GM21529 (cell line): ENCODE data around the gene PPP1R1A.

Source experiments
- ATAC-seq: cut with Tn5 transposase; IDR thresholded peaks from one replicate; pipeline ENCODE4 v1.9.1; 2021; ENCODE audit not compliant: unreplicated experiment

The PPP1R1A gene

GRCh38 chr12:54588110-54588889 lies at the start of gene PPP1R1A:
PPP1R1A (minus strand) TSS chr12:54588659; CDS start chr12:54588488, 171 bp downstream.
- ATAC-seq, result no peak

GRCh38 chr12:54634795-54635194 lies 46.3 kb upstream of the PPP1R1A start, which contains the start of gene LACRT:
LACRT (minus strand) TSS chr12:54634895; CDS start chr12:54634841, 54 bp downstream.
- no peak for ATAC-seq

- no peak for ATAC-seq
Observed at GRCh38 chr12:54631988-54632728, 43.7 kb upstream of the PPP1R1A start.

- no peak for ATAC-seq
Observed at GRCh38 chr12:54631551-54631950, 43.1 kb upstream of the PPP1R1A start.

DNA sequence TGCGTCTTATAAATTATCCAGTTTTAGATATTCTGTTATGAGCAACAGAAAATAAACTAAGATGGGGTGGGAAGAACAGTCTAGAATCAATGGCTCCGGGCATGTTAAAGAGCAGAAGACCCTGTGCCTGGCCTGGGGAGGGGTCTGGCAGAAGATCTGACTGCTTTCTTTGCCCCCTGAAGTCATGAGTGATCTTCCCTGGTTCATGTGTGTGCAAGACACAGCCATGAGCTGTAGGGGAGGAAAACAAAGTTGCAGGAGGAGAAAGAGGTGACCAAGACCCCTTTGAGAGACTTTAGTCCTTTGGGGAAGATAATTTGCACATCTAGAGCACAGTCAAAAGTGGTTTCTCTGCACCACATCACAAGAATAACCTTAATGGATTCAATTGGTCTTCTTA lies 41.5 kb upstream of the PPP1R1A start:
- ATAC-seq, result no peak

- ATAC-seq, result no peak
Observed at GRCh38 chr12:54628186-54628846, 39.9 kb upstream of the PPP1R1A start.

GRCh38 chr12:54627304-54627703 lies 38.8 kb upstream of the PPP1R1A start:
- no peak for ATAC-seq

DNA sequence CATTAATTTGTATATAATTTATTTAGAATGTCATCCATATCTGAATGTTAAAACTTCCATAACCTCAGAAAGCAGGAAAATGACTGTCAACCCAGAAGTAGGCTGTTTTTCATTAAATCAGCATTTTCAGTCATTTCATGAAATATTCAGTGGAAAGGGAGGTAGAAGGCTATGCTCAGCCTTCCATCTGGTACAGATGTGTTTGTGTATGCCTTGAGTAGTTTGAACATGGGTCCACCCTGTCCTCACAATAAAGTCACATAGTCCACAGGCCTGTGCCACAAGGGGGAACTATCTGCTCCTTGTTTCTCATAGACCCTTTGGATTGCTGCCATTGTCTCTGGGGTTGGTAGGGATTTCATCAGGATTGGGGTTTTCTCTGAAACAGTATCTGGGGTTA lies 37.1 kb upstream of the PPP1R1A start:
- no peak for ATAC-seq

GRCh38 chr12:54624315-54625279 lies 36.1 kb upstream of the PPP1R1A start:
- ATAC-seq, result no peak

DNA sequence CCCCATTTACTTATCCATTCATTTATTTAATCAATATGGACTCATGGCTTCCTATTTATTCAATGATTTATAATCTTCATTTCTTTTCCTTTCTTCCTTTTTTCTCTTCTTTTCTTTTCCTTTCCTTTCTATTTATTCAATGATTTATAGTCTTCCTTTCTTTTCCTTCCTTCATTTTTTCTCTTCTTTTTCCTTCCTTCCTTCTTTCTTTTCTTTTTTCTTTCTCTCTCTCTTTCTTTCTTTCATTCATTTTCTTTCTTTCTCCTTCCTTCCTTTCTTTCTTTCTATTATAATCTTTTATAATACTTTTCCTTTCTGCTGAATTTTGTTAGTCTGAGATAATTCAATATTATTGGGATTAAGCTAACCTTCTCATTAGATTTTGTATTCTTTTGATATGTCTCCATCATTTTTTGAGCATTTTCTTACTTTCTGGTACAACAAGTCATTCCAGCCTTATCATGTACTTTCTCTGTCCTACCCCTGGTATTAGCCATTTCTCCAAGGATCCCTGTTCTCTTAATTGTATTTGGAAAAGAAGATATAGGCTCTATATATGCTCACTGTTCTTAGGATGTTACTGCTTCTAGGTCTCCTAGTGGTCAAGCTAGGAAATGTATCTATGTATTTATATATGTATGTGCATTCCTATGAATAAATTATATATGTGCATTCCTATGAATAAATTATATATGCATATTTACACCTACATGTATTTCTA lies 34.2 kb upstream of the PPP1R1A start:
- no peak for ATAC-seq

DNA sequence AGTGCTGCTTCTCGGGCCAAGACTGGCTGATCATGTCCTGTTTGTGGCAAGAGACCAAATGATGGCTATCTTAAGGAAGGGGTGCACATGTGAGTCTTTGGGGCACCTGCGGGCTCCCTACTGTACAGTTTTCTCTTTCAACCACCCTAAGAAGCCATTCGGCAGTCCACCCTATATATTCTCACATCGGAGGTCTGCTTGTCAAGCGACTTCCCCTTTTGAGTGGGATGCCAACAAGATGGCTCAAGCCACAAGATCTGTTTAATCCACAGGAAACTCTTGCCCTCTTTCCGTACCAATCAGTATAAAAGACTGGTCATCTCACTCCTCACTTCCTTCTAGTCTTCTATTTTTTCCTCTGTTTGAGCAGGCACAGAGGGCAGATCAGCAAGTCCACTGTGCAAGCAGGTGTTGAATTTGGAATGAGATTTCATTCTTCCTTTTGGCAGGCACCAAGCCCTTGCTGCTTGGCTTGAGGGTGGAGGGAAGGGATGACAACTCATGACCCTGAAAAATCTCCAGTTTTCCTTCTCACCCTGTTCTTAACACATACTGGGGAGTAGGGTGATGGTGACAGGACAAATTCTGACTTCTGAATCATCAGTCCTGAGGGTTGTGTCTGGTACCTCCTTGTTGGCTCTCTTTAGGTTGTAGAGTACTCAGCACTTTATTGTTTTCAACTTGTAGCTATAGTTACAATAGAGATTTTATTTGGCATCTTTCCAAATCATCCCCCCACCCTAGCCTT lies 28.6 kb upstream of the PPP1R1A start:
- no peak for ATAC-seq

GRCh38 chr12:54612225-54612750 lies 23.8 kb upstream of the PPP1R1A start:
- no peak for ATAC-seq

GRCh38 chr12:54611715-54612149 lies 23.3 kb upstream of the PPP1R1A start:
- no peak for ATAC-seq

DNA sequence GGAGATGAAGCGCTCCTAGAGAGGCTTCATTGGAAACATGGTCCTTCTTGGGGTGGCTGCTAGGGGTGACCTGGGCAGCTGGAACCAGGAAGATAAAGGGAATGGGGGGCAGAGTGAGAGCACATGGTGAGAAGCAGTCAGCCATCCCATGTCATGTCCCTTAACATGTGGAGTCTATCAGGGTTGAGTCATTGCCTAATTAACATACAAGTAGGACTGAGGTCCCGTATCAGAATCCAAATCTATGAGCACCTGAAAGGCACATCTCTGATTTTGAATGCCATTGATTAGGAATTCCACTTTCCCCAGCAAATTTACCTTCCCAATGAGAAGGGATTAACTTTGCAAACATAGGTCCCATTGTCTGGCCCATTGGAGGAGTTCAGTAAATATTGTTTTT lies 20.3 kb upstream of the PPP1R1A start:
- ATAC-seq, result no peak

- no peak for ATAC-seq
Observed at GRCh38 chr12:54608156-54608555, 19.7 kb upstream of the PPP1R1A start.

DNA sequence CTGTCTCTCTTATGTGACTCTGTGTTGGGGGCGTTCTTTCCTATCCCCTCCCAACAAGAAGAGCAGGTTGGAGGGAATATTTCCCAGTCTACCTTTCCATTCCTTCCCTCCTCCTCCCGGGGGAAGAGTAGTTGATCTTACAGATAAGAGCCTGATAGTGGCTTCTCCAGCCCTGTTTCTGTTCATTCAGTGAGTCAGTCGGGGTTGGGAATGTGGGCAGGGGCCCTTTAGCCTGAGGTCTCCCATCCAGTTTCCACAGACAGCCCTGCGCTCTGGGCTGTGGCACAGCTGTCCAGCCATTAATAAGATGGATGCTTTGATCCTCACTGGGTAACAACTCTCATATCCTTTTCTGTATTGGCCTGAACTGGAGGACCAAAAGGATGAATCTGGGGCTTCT lies 18.1 kb upstream of the PPP1R1A start:
- ATAC-seq, result no peak

DNA sequence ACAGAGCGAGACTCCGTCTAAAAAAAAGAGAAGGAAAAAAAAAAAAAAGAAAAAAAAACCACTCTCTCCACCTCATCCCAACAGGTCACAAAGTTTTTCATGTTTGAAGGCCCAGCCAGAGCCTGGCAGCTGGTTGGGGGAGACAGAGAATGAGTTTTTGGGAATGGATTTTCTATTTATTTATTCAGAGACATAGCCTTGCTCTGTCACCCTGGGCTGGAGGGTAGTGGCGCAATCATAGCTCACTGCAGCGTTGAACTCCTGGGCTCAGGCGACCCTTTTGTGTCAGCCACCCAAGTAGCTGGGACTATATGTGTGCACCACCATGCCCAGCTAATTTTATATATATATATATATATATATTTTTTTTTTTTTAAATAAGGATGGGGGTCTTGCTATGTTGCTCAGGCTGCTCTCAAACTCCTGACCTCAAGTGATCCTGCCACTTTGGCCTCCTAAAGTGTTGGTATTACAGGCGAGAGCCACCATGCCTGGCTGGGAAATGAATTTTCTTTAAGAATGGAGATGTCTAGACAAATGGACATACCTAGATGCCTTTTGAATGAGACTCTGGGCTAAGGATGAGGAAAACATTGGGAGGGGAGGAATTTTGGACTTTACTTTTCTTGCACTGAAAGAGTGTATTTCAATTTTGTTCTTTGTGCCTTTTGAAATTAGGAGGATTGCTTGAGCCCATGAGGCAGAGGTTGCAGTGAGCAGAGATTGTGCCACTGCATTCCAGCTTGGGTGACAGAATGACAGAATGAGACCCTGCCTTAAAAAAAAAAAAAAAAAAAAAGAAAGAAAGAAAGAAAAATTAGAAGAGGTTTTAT lies 16.9 kb upstream of the PPP1R1A start:
- no peak for ATAC-seq

- no peak for ATAC-seq
Observed at GRCh38 chr12:54604436-54604835, 16.0 kb upstream of the PPP1R1A start.
